Epithelial cell of proximal tubule (primary cell): ENCODE measurements around the gene TICAM2. TPM values are rescaled to one million over a fixed set of nuclear protein-coding genes. Genes with fewer than 3 reads are reported as not detected.

Experiments used
- DNase-seq: peaks from one replicate; pipeline ENCODE4 v3.0.0-alpha.2; 2011; ENCODE audit warnings: low read depth
- H3K4me3 ChIP-seq: 2 replicates; pipeline ENCODE4 v1.5.1; 2011; ENCODE audit warnings: low read depth, mild to moderate bottlenecking, low read length
- total RNA-seq: library from RNA; depleted of rRNA; stranded (reverse); fragments of >200 nt; gene quantifications from 2 replicates; pipeline ENCODE4 v1.2.3, GENCODE V29; 2015
- TF ChIP-seq, protein P1 (sequence below): conservative IDR thresholded peaks from 2 replicates; pipeline ENCODE4 v1.5.1; 2012; ENCODE audit warnings: low read depth, mild to moderate bottlenecking, low read length

Gene TICAM2
- total RNA-seq, 1 donor from 2014 or later, result 1.7 TPM

DNA sequence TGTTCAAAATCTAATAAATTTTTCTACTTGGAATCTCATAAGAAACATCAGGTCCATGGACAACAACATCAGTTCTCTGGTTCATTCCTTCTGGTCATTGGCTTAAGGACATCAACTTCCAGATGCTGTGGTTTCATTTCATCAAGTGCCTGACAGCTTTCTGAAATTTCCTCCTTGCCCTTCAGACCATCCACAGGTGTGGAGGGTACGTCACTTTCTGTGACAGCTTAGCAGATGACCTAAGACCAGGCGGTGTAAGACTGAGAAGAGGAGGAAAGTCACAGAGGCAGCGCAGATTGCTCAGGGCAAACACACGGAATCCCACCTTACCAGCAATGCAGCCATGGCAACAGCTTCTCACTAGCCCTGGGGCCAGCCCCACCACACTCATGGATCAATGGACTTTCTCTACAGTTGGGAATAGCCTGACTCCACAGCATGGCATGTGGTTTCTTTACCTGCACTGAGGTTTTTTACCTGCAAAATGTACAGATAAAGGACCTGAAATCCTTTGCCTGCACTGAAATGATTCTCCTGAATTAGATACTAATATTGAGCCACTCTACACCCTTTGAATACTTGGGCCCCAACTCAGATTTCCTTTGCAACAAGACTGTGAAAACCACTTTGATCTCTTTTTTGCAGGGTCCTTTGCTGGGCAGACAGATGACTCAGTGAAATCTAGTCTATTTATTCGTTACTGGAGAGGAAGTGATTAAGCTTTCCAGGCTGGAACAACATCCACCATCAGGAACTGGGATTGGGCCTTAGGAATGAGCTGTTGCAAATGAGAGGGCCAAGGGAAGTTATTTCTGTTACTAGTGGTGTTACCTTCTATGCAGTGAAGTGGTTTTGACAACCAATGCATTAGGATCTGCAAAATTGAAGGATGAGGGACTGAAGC lies 26.9 kb downstream of the TICAM2 start:
- no peak overlapping the region for H3K4me3 ChIP-seq
- TF ChIP-seq, protein P1, sequence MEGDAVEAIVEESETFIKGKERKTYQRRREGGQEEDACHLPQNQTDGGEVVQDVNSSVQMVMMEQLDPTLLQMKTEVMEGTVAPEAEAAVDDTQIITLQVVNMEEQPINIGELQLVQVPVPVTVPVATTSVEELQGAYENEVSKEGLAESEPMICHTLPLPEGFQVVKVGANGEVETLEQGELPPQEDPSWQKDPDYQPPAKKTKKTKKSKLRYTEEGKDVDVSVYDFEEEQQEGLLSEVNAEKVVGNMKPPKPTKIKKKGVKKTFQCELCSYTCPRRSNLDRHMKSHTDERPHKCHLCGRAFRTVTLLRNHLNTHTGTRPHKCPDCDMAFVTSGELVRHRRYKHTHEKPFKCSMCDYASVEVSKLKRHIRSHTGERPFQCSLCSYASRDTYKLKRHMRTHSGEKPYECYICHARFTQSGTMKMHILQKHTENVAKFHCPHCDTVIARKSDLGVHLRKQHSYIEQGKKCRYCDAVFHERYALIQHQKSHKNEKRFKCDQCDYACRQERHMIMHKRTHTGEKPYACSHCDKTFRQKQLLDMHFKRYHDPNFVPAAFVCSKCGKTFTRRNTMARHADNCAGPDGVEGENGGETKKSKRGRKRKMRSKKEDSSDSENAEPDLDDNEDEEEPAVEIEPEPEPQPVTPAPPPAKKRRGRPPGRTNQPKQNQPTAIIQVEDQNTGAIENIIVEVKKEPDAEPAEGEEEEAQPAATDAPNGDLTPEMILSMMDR, result no peak
- DNase-seq, result no peak

DNA sequence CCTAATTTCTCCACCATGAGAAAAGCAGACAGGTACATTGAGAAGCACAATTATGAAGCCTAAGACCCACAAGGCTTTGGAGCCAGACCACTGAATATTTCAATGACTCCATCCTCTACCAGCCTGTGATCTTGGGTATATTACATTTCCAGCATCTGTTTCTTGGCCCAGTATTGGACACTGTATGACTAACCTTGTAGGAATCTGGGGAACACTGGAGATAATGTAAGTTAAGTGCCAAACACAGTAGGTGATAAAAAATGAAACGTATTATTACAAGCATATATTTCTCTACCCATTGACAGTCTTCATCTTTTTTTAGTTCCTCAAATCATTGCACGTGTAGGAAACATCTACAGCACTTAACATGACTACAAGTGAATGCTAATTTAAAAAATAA lies 29.1 kb downstream of the TICAM2 start:
- no peak overlapping the region for H3K4me3 ChIP-seq
- DNase-seq, result no peak
- TF ChIP-seq, protein P1, result no peak

DNA sequence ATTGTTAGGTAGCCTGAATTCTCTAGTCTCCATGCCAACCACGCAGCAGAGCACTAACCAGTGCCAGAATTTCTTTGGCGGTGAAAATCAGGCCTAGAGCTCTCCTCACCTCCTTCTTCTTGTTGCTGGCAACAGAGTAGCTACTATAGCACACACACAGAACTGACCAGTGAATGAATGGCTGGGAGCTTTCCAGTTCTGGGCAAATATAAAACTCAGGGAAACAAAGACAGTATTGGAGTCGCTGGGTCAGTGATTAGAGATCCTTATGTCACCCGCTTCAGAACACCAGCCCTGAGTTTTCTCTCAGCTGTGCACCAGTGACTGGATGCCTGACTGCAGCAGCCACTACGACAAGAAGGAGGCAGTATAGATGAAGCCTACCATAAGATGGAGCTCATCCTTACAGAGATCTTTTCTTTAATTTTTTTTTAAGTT lies 30.8 kb downstream of the TICAM2 start:
- TF ChIP-seq, protein P1, result no peak
- H3K4me3 ChIP-seq, result no peak overlapping the region
- no peak for DNase-seq

DNA sequence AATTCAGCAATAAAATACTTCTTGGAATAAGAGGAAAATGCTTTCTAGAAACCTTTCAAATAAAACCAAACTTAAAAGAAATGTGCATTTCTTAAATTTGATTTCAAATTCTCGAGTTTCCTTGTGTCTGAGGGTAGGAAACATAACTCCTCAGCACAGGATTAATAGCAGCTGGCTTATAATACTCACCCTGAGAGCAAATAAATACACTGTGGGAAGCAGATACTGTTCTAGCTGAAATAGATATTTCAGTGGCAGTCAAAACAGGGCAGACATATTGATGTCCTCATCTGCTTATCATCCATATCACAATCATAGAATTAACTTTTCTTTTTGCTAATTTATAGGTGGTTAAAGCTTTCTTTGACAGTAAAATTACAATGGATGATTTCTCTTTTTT lies 33.6 kb downstream of the TICAM2 start:
- DNase-seq, result no peak
- TF ChIP-seq, protein P1, result no peak
- no peak overlapping the region for H3K4me3 ChIP-seq

DNA sequence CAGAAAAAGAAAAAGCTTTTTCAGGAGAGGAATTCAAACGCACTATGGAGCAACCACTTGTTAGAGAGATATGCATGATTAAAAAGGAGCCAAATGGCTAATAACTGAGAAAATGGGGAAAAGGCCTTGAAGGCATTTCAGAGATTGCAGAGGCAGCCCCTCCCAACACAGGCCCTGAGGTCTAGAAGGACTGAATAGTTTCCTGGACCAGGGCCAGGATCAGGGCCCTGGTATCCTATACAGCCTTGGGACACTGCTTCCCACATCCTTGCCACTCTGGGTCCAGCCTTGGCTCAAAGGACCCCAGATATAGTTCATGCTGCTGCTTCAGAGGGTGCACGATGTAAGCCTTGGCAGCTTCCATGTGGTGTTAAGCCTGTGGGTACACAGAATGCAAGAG lies 37.0 kb downstream of the TICAM2 start:
- TF ChIP-seq, protein P1, result no peak
- no peak for DNase-seq
- no peak overlapping the region for H3K4me3 ChIP-seq

DNA sequence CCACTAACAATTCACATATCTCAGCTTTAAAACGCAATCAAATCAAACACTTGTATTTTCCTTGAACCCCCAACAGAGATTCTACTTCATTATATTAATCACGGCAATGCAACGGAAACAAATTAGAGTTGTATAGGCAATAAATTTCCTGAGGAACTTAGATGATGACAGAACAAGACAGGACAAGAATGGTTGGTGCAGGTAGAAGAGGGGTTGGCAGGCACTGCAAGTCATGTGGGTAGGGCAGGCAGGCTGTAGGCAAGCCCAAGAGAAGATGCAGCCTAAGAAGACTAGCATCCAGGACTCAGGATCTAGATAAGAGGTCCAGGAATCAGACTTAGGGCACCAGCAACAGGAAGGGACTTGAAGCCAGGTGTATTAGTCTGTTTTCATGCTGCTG lies 41.1 kb downstream of the TICAM2 start:
- no peak for DNase-seq
- TF ChIP-seq, protein P1, result no peak
- H3K4me3 ChIP-seq, result no peak overlapping the region

DNA sequence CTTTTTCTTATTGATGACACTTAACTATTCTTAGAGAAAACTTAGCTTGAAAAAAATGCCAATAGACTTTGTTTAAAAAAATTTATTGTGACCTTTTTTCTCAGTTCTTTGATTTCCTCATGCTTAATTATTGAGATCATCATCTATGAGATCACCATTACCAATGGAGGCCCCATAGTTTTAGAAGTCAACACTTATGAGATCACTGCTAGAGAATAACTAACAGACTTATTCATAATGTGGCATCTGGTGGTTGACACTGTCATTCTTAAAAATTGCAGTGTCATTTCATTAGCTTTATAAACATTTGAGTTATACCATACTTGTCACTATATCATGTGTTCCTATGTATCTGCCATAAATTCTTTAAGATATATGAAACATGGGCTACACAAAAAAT lies 42.8 kb downstream of the TICAM2 start:
- DNase-seq, result no peak
- H3K4me3 ChIP-seq, result no peak overlapping the region
- TF ChIP-seq, protein P1, result no peak
